Iris pigment epithelial cell (primary cell): Measurements from ENCODE around the gene MLXIP.
A peak's percentile ranks its signal among the peaks of the same experiment; 100 is the strongest.
"Not testable (repeated sequence)": the region's sequence is repeated elsewhere in the genome, so short reads cannot be mapped to it uniquely, and the experiment has no call there.

ENCODE experiments used
- DNase-seq: peaks from one replicate; pipeline ENCODE4 v3.0.0-alpha.2; 2011; ENCODE audit warnings: low read depth

Gene MLXIP

DNA sequence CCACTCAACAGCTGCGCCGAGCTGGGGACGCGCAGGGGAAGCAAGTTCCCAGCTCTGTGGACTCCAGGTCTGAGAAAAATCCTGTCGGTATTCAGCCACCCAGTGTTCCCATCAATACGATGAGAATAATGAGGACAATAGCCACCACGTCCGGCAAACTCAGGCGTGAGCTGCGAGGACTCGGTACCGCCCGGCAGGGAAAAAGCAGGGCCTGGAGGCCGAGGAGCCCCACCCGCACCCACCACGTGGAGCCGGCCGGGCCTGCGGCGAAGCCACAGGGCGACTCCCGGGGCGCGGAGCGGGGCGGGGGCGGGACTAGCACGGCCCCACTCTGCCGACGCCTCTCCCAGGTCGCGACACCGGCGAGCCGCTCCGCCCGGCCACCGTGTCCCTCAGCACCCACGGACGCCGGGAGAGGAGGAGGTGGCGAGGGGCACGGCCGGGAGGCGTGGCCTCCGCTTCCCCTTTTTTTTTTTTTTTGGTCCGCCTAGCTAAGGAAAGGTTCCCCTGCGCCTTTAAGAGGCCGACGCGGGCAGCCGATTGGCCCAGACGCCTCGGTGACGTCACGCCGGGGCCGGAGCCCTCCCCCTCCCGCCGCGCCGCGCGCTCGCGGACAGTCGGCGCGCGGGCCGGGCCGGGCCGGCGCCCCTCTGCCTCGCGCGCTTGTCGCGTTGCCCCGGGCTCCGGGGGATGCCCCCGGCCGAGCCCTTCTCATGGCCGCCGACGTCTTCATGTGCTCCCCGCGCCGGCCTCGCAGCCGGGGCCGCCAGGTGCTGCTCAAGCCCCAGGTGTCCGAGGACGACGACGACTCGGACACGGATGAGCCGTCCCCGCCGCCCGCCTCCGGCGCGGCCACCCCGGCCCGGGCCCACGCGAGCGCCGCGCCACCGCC is at the start of gene MLXIP:
TSS of gene MLXIP (plus strand) at position 616 of the 892 bp plus-strand sequence. CDS start at position 714, 98 bp downstream.
- DNase-seq = peak; percentile 91

DNA sequence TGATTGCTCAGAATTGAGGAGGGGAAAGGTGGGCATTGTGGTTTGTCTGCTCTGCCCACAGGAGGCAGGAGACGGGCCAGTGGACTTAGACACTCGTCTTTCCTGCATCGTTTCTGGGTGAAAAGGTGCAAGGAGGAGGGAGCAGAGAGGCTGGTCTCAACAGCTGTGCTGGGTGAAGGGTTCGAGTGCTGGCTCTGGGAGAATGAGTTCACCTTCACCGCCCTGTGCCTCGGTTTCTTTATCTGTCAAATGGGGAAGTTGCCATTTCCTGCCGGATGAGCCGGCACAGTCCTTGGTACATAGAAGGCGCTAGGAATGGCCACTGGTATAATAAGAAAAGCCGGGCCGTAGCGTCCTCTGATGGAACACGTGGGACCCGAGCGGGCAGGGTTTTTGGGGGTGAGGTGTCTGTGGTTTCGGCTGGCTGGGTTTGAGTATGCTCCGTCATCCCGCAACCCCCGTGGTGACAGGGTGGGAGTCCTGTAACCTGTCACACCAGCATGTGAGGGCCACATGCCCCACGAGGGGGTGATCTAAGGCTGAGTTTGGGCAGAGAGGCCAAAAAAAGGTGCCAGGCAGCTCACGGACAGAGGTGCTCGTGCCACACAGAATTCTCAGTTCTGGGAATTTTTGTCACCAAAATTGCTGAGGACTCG is 49.5 kb upstream of the MLXIP start:
- DNase-seq = no peak

DNA sequence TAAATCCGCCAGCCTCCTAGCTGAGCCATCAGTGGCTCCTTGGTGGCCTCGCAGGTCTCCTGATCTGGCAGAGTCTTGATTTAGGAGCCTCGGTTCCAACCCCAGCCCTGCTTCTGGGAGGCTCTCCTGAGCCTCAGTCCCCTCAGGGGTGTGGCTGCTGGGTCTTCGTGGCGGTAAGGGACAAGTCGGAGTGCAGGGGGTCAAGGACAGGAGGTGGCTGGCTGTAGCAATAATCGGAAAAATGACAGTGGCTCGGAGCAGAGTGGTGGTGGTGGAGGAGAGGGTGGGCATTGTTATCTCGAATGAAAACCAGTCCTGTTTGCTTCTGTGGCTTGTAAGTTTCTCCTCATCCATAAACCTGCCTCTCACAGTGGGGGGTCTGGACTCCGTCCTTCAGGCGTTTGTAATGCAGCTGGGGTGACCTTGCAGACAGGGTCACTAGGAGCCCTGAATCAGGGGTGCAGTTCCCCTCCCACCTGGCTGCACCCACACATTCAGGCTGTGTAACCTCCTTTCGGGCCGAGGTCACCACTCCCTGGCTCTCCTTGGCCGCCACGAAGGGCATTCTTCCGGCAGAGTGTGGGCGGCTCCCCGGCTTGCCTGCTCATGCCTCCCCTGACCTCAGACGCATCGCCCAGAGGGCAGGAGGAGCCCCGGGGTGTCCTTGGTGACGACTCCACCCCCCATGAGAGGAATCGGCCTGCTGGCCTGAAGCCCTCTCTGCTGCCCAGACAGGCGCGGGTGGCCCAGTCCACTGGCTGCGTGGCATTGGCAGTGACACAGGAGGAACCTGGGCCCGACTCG is 48.7 kb upstream of the MLXIP start:
- DNase-seq = no peak

DNA sequence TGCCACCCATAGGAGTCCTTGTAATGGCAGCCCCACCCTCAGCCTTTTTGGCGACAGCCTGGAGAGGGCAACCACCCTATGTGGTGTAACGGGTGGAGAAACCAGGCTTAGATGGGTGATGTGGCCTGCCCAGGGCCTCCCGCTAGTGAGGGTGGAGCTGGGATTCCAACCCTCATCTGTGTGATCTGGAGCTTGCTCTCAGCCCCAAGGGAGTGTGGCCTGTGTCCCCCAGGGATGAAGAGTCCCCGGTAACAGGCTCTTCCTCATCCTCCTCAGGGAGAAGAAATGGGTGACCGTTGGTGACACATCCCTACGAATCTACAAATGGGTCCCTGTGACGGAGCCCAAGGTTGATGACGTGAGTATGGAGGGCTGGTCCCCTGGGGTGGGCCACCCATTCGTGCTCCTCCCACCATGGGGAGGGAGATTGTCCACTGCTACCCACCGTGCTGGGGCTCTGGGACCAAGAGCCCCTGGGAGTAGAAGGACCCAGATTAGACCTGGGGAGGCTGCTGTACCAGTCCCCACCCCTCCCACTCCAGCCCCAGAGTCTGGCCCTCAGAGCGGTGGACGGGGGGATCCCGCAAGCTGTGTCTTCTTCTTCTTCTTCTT is 48.0 kb upstream of the MLXIP start:
- DNase-seq = no peak

DNA sequence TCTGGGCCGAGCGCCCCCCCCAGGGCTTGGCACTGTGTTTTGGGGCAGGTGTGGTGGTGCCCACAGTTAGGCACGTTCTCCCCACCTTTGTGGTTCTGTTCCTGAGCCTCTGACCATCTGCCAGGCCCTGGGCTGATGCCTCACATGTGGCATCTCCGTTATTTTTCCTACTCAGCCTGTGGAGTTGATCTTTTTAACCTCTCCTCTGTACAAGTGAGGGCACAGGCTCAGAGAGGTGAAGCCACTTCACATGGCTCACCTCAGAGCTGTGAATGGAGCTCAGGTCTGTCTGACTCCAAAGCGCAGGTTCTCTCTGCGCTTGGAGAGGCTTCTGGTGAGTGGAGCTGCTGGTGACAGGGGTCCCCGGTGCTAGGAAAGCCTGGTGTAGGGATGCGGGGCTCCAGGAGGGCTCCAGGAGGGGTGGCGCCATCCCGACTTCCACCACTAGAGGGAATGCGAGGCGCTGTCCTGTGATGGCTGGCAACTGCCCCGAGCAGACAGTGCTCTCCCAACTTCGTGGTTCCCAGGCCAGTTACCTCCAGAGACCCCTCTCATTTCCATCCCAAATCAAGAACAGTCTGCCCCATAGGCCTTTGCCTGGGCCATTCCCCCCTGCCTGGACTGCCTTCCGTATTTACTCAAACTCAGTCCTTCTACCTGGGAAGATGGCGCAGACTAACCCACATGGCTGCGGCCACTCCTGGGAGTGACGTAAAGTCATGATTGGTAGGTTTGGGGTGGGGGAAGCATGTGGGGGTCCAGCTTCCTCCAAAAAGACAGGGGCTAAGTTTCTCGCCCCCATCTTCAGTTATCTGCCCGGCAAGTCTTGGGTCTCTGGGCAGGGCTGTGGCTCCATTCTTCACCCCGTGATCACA is 47.0 kb upstream of the MLXIP start:
- DNase-seq = peak; percentile 20

DNA sequence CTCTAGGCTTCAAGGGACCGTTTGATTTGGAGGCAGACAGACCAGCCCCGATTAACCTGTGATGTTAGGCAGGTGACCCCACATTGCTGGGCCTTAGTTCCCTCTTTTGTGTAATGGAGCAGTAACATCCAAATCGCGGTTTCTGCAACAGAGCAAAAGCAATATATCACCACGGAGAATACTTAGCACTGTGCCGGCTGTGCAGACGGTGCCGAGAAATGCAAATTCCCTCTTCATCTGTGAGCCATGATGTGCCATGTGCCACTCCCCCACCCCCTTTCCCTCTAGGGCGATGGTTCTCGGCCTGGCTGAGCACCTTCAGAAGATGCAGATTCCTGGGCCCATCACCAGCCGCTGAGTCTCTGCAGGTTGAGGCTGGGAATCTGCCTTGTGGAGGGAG is 46.0 kb upstream of the MLXIP start:
- no peak for DNase-seq

GRCh38 chr12:122035292-122035691 is 43.3 kb upstream of the MLXIP start:
- no peak for DNase-seq

DNA sequence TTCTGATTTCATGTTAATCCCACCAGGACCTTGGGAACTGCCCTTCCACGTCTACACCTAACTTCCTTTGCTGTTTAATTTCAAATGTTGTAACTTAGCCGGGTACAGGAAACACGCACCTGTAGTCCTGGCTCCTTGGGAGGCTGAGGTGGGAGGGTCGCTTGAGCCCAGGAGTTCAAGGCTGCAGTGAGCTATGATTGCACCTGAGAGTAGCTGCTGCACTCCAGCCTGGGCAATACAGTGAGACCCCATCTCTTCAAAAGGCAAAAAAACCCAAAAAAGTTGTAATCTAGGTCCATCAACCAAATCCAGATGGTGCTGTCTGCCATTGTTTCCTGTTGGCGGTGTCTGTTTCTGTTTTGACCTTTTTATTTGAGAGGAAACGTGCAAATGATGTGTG is 42.4 kb upstream of the MLXIP start:
- no peak for DNase-seq

- no peak for DNase-seq
Measured at GRCh38 chr12:122040579-122041386, 37.8 kb upstream of the MLXIP start.

DNA sequence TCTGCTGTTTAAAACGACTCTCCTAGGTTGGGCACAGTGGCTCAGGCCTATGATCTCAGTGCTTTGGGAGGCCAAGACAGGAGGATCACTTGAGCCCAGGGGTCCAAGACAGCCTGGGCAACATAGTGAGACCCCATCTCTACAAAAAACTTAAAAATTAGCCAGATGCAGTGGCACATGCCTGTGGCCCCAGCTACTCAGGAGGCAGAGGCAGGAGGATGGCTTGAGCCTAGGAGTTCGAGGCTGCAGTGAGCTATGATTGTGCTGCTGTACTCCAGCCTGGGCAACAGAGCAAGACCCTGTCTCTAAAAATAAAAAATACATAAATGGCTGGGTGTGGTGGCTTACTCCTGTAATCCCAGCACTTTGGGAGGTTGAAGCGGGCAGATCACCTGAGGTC is 37.1 kb upstream of the MLXIP start:
- DNase-seq = not testable (repeated sequence)

DNA sequence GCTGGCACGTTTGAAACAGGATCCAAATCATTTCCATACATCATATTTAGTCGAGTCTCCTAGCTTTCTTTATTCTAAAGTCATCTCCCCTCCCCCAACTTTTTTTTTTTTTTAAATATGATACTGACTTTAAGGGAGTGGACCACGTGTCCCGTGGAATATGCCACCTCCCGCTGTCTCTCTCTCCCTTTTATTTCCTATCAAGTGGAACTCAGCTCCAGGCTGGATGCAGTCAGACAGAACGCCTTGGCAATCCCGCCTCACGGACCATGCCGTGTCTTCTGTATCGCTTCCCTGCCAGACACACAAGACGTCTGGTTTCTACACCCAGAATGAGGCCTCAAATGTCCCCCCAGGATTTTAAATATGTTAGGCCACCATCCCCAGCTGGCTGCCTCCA is 35.6 kb upstream of the MLXIP start:
- no peak for DNase-seq

GRCh38 chr12:122043476-122043875 is 35.1 kb upstream of the MLXIP start:
- no peak for DNase-seq

DNA sequence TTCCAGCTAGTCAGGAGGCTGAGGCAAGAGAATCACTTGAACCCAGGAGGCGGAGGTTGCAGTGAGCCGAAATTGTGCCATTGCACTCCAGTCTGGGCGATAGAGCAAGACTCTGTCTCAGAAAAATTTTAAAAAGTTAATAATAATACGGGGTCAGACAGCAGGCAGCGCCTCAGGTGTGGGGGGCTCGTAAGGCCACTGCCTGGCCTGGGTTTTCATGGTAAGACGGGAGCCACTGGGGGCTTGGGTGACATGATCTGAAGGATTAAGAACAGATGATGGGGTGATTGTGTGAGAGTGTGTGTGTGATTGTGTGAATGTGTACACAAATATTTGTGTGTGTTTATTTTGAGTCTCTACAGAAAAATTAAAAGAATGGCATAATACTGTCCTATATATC is 33.3 kb upstream of the MLXIP start:
- DNase-seq = no peak

- DNase-seq = no peak
Measured at GRCh38 chr12:122046145-122046544, 32.4 kb upstream of the MLXIP start.

DNA sequence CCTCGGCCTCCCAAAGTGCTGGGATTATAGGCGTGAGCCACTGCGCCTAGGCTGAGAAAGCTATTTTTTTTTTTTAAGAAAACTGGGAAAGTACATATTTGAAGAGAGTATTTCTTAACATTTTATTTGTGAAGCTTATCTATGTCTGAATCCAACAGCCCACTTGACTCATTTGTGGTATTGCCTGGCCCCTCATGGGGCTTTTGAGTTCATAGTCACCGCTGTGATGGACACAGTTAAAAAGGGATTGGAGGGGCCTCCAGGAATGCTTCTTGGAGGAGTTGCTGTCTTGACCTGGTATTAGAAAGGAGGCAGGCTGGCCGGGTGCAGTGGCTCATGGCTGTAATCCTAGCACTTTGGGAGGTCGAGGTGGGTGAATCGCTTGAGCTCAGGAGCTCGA is 30.4 kb upstream of the MLXIP start:
- peak; percentile 76 for DNase-seq

GRCh38 chr12:122049827-122050226 is 28.7 kb upstream of the MLXIP start:
- no peak for DNase-seq

- no peak for DNase-seq
Measured at GRCh38 chr12:122050706-122051105, 27.9 kb upstream of the MLXIP start.

DNA sequence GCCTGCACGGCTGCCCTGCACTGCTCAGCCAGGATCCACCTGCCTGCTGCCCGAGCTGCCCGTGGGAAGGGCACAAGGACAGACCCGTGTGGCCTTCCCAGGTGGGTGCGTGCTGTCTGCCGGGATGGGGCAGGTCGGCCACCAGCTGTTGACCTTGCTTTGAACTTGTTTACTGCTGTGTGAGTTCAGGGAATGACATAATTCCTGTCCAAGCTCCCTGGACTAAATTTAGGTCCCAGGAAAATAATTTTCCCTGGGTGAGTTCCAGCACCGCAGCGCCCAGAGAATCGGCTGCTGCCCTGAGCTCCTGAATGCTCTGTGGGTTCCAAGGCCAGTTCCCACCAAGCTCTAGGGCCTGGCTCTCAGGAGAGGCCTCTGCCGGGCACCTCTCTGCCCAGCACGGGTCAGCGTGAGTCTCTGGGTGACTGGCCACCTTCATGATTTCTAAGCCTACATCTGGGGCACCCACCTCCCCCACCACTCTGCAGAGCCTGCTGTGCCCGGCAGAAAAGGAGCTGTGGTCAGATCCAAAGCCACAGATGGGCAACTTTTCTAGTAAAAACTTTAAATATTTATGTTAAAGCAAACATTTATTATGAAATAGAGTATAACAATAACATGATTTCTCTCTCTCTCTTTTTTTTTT is 27.2 kb upstream of the MLXIP start:
- no peak for DNase-seq

DNA sequence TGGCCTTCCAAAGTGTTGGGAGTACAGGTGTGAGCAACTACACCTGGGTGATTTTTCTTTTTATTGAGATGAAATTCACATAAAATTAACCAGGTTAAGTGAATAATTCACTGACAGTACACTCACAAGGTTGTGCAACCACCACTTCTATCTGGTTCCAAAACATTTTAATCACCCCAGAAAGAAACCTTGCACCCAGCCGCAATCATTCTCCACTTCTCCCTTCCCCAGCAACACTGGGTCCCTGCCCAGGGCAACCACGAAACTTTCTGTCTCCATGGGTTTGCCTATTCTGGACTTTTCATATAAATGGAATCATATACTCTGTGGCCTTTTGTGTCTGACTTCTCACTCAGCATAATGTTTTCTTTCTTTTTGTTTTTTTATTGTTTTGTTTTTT is 26.3 kb upstream of the MLXIP start:
- DNase-seq = peak; percentile 50
